ENCODE measurements around the gene ENTR1. TPM values are rescaled to one million over a fixed set of nuclear protein-coding genes. Genes with fewer than 3 reads are reported as not detected.

The ENTR1 gene
- polyA plus RNA-seq, 1 donor from 2014 or later, result 63.7 TPM

GRCh38 chr9:136437430-136437829, 27.0 kb upstream of the ENTR1 start:
- H4K20me1 ChIP-seq (ENCODE audit: insufficient read depth), result no peaks in the 10 kb centered on the region

GRCh38 chr9:136436055-136436634, 25.7 kb upstream of the ENTR1 start:
- peaks cover 32% of the 10 kb centered on the region for H3K79me2 ChIP-seq (replicated peaks; ENCODE audit: insufficient read depth, low read length)
- no peak overlapping the region for H3K9ac ChIP-seq (ENCODE audit: low read length)
- H3F3A ChIP-seq (ENCODE audit: insufficient read depth, low read length, poor library complexity, severe bottlenecking), result no peaks in the 10 kb centered on the region
- TF ChIP-seq REST (IDR thresholded peaks at IDR 0.05; ENCODE audit: borderline replicate concordance) (no peak), RAD21 (conservative IDR thresholded peaks at IDR 0.05) (no peak)
- no peaks in the 10 kb centered on the region for H3K27me3 ChIP-seq (ENCODE audit: insufficient read depth, low read depth, low read length)
- no peaks in the 10 kb centered on the region for H3K36me3 ChIP-seq (ENCODE audit: insufficient read depth, low read length)
- peak overlapping the region; percentile 96 for H3K4me3 ChIP-seq (ENCODE audit: low read length)
- no peak overlapping the region for H3K27ac ChIP-seq (ENCODE audit: low read length)
- no peak overlapping the region for H2AFZ ChIP-seq (ENCODE audit: low read depth, low read length)
- no peaks in the 10 kb centered on the region for H4K20me1 ChIP-seq (ENCODE audit: insufficient read depth)
- H3K4me2 ChIP-seq (ENCODE audit: low read length), result no peak overlapping the region
- H3K9me2 ChIP-seq (ENCODE audit: insufficient read depth, low read length), result no peaks in the 10 kb centered on the region
- no peaks in the 10 kb centered on the region for H3K9me3 ChIP-seq (ENCODE audit: low read length)

More at GRCh38 chr9:136437430-136437829, 27.0 kb upstream of the ENTR1 start:
- H3F3A ChIP-seq (ENCODE audit: insufficient read depth, low read length, poor library complexity, severe bottlenecking), result no peaks in the 10 kb centered on the region
- H2AFZ ChIP-seq (ENCODE audit: low read depth, low read length), result no peak overlapping the region
- no peaks in the 10 kb centered on the region for H3K9me3 ChIP-seq (ENCODE audit: low read length)
- peaks cover 32% of the 10 kb centered on the region for H3K79me2 ChIP-seq (replicated peaks; ENCODE audit: insufficient read depth, low read length)
- TF ChIP-seq POLR2AphosphoS5 (IDR thresholded peaks at IDR 0.05), result no peak
- TF ChIP-seq MXI1 (conservative IDR thresholded peaks at IDR 0.05; ENCODE audit: poor library complexity, severe bottlenecking), result no peak
- TF ChIP-seq REST (IDR thresholded peaks at IDR 0.05; ENCODE audit: borderline replicate concordance), result no peak
- TF ChIP-seq EZH2 (IDR thresholded peaks at IDR 0.05; ENCODE audit: borderline replicate concordance, insufficient read depth, low read length, poor library complexity, severe bottlenecking), result no peak
- no peak for TF ChIP-seq EP300 (conservative IDR thresholded peaks at IDR 0.05; ENCODE audit: poor library complexity, severe bottlenecking)
- TF ChIP-seq TAF1 (IDR thresholded peaks at IDR 0.05; ENCODE audit: low read depth), result no peak
- no peak for TF ChIP-seq CTCF (IDR thresholded peaks at IDR 0.05; ENCODE audit: poor library complexity, severe bottlenecking)
- no peak for TF ChIP-seq SMC3 (conservative IDR thresholded peaks at IDR 0.05; ENCODE audit: poor library complexity)
- TF ChIP-seq RAD21 (conservative IDR thresholded peaks at IDR 0.05), result no peak
- no peaks in the 10 kb centered on the region for H3K27me3 ChIP-seq (ENCODE audit: insufficient read depth, low read depth, low read length)
- no peak overlapping the region for H3K27ac ChIP-seq (ENCODE audit: low read length)
- no peak overlapping the region for H3K9ac ChIP-seq (ENCODE audit: low read length)
- no peaks in the 10 kb centered on the region for H3K36me3 ChIP-seq (ENCODE audit: insufficient read depth, low read length)
- peak overlapping the region; percentile 96 for H3K4me3 ChIP-seq (ENCODE audit: low read length)
- no peaks in the 10 kb centered on the region for H3K9me2 ChIP-seq (ENCODE audit: insufficient read depth, low read length)
- peak overlapping the region; percentile 59 for H3K4me2 ChIP-seq (ENCODE audit: low read length)

Data from neural cell (in vitro differentiated cells).